Activated T-cell treated with anti-CD3 and anti-CD28 coated beads for 48 hours (primary cell): Measurements from ENCODE around the gene KRT25.
"Not testable (repeated sequence)": the region's sequence is repeated elsewhere in the genome, so short reads cannot be mapped to it uniquely, and the experiment has no call there.

ENCODE experiments used
- DNase-seq: peaks from one replicate; pipeline ENCODE4 v3.0.0-alpha.2; 2020; ENCODE audit warnings: low read depth

KRT25 gene

DNA sequence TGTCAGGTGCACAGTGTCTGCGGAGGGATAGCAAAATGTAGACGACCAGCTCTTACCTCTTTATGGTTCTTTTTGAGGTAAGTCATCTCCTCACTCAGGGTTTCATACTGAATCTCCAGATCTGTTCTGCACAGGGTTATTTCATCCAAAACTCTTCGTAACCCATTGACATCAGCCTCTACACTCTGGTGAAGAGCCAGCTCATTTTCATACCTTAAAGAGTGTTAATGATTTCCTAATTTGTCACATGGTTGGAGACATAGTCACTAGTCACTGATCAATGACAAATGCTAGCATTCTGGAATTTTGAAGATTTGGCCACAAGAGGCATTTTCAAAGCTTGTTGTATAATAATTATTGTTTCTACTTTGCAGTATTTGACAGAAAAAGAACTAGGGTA, 1.3 kb downstream of the KRT25 start:
- no peak for DNase-seq

DNA sequence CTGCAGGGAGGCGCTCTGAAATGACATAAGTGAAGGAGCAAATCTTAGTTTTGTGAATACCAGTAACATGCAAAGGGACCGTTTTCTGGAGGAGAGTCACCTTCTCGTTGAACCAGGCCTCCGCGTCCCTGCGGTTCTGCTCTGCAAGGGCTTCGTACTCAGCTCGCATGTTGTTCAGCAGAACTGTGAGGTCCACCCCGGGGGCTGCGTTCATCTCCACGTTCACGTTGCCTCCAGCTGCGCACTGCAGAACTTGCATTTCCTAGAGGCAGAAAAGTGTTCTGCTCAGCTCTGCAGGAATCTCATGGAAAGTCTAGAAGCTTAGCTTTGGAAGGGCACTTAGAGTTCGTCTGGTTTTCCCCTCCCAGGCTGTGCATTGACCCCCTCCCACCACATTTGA, 4.1 kb downstream of the KRT25 start:
- no peak for DNase-seq

DNA sequence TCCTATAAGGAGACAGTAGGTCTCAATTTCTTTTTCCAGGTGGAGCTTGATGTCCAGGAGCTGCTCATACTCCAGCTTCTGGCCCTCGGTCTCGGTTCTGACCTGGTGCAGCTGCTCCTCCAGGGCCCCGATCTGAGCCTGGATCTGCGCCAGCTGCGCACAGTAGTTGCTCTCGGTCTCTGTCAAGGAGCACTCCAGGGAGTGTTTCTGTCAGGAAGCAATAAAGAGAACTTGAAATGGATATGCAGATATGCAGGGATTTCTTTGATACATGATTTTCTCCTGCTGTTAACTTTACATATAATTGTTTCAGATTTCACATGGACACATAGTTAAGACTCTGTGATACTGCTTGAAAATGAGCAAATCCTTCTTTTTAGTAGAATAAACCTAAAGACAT, 4.7 kb downstream of the KRT25 start:
- DNase-seq, result no peak

DNA sequence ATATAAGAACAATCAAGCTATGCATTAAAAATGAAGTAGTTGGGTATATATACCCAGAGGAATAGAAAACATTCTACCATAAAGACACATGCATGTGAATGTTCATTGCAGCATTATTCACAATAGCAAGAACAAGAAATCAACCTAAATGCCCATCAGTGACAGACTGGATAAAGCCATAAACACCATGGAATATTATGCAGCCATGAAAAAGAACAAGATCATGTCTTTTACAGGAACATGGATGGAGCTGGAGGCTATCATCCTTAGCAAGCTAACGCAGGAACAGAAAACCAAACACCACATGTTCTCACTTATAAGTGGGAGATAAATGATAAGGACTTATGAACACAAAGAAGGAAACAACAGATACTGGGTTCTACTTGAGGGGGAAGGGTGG, 6.5 kb downstream of the KRT25 start:
- not testable (repeated sequence) for DNase-seq

DNA sequence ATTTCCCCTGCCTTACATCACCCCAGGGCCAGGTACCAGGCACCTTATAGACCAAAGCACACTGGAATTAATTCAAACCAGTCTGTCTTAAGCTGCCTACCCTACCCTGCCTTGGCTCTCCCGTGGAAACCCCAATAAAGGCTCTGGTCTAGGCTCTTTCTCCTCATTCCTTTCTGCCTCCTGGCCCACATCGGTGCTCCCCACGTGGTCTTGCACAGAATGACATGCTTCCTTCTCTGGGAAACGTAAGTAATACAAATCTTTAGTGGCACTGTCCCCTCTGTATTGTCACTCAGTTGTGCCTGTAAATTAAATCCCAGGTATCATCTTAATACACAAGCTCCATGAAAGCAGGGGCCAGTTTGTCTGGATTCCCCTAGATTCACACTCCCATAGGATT, 16.6 kb downstream of the KRT25 start:
- no peak for DNase-seq

DNA sequence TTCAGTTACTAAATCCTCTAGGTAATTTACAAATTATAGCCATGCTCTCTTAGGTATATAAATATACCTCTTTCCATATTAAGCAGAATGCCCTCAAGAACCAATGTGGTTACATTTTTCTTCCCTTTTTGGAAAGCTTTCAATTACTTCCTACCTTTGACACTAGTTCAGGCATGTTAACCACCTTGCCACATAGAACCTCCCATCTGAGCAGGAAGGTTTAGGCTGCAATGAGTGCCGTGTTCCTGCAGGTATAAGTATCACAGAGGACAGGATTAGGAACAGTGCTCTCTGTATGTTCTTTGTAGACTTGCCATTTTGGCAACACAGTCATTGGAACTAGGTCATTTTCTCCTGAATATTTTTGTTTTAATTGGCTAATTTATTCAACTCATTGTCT, 20.1 kb downstream of the KRT25 start:
- DNase-seq, result no peak

DNA sequence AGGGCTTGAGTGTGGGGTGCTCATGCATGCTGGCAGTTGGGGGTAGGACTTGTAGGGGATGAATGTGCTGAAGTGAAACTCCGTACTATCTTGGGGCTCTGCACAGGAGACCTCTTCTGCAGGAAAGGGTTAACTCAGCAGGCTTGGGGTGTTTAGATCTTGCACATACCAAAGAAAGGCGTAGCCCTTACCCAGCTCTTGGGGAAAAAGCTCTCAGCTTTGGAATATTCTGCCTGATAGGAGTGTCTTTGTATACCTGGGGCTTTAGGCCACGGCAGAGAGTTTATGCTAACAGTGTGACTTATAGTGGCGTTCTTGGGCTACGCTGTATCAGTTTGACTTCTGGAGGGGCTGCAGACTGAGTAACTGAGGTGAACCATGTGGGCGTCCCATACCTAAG, 21.1 kb downstream of the KRT25 start:
- no peak for DNase-seq

DNA sequence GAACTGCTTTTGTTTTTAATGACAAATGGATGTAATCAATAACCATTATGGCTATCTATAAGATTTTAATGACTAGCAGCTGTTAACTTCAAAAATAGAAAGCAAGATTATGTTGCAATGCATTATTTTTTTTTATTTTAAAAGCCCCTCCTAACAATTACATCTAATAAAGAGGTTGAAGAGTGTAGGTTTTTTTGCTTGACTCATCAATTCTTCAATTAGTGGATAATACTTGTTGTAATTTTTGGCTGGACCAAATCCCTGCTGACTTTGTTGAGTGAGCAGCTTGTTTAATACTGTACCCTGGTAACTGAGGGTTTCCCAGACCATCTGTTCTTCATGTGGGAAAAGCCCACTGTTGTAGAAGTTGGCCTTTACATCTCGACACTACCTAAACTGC, 24.2 kb downstream of the KRT25 start:
- no peak for DNase-seq

DNA sequence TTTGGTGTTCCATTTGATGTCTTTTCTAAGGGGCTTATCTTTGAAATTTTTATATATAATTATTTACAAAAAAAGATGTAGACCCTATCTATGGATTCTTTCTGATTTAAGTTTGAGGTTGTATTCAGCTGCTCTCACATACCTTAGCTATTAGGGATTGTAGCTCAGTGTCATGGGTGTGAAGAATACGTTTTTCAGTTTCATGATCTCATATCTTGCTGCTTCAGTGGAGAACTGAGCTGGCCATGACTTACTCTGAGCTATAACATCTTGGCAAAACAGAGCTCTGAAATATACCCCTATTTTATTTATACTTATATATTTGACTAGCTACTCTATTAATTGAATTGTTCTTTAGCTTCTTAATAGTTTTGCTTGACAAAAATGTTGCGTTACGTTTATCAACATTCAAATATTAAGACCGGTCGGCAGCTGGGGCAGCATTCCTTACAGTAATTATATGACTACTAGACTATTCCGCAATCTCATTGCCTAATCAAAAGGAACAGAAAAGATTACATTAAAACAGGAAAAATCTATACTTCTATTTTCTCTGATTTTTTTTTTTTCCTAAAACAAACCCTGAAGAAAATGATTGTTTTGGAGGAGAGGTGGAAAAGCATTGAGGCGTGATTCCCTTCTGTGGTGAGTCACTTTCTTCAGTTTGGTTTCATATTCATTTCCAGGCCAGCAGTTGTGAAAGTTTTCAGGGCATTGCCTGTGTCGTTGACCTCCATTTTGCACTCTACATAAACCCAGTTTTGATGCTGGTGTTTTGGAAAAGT, 27.5 kb downstream of the KRT25 start:
- DNase-seq, result no peak

DNA sequence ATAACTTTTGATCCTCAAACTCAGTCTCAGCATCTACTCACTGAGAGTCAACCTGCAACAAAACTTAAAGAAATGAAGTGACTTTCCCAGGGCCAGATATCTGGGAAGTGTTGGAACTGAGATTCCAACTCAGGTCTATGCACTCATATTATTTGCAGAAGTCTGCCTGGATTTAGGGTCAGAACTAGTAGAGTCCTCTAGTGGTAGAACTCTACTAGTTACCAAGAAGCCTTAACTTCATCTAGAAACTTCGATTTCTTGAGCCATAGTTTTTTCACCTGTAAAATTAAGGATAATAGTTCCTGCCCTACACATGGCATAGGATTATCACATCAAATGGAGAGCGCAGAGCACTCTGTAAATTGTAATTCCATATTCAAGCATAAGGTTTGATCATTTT, 28.2 kb downstream of the KRT25 start:
- DNase-seq, result no peak

DNA sequence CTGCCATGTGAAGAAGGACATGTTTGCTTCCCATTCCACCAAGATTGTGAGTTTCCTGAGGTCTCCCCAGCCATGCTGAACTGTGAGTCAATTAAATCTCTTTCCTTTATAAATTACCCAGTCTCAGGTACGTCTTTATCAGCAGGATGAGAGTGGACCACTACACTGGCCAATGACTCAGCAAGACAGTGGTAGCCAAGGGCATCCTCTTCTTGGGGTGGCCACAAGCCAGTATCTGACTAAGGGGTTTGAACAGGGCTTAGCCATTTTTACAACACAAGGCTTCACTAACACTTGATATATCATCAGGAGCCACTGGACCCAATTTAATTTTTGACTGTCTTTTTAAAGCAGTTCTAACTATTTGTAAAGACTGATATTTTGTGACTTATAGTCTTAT, 30.5 kb downstream of the KRT25 start:
- no peak for DNase-seq

DNA sequence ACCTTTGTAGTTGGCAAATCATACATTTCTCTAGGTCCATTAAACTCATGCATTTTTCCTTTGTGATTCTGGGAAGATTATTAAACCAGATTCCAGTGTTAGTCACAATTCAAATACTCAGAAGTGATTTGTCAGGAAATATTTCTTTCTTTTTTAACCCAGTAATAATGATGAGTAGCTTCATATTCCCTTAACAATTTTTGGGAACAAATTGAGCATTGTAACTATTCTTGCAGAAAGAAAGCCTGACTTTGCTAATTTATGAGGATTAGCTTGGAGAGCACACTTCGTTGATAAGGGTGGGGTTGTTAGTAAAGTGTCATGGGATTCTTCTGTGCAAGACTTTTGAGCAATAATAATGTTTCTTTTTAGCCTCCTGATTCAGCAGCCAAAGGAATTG, 32.9 kb downstream of the KRT25 start:
- DNase-seq, result no peak

DNA sequence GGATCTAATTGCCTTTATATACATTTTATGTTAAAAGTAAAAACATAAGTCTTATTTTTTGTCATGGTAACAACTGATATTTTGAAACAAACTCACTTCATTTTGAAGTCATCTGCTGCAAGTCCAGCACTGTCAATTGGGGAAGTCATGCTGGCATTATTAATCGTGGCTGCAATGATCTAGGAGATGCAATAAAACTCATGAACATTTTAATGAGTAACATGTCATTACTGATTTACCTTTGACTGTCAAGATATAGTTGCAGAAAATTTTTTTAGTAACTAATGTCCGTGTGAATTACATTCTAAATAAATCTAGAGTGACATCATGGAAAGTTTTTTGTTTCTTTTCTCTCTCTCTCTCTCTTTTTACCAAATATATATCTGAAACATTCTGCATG, 34.2 kb downstream of the KRT25 start:
- no peak for DNase-seq

DNA sequence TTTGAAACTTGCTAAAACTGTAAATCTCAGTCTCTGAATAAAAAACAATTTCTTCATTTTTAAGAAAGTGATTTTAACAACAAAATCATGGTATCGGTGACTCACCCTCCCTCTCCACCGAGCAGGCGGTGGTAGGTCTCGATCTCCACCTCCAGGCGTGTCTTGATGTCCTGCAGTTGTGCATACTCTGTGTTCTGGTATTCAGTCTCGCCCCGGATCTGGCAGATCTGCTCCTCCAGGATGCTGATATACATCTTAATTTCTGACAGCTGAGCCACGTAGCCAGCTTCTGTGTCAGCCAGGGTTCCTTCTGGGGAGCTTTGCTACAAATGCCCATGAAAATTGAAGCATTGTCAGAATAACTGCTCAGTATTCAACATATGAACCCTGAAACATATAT, 36.2 kb downstream of the KRT25 start:
- no peak for DNase-seq

DNA sequence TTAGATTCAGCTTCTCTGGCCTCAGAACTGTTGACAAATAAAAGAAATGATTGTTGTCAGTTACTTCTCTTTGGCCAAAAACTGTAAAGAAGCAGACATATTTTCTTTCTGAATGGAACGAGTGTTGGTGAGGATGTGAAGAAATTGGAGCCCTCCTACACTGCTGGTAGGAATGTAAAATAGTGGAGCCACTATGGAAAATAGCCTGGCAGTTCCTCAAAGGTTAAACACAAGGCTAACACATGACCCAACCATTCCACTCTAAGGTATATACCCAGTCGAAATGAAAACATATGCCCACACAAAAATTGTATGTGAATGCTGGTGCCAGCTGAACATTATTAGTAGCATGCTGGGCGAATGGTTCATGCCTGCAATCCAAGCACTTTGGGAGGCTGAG, 37.4 kb downstream of the KRT25 start:
- DNase-seq, result no peak

DNA sequence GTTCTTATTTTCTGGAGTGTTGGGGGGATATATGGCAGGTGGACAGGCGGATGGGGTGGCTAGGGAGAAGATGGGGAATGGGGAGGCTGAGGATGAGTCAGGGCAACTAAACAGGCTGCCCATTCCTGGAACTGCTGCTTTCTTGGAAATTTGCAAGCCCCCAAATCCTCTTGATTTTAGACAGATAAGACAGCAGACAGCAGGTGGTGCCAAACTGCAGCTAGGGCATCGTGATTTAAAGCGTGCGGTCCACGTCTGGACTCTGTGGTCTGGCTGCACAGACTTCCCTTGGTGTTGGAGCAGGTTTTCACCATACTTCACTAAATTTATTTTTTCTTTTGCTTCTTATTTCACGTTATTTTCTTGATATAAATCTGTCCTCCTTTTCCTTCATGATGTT, 40.7 kb downstream of the KRT25 start:
- DNase-seq, result no peak

DNA sequence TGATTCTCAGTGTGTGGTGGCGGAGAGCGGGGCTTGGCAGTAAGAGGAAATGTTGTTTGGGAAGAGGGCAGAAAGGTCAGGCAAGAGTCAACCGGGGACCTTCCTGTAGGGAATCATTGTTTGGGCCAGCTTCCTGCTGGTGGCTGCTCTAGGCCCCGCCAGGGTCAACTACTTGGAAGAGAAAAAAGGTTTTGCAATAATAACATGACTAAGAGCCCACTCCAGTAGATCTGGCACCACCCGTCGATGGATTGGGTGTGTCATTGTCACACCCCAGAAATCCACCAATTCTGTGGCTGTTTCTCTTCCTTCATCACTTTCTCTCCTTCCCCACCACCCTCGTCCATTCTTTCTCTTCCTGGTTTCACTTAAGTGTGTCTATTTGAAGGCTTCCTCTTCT, 47.4 kb downstream of the KRT25 start:
- no peak for DNase-seq

DNA sequence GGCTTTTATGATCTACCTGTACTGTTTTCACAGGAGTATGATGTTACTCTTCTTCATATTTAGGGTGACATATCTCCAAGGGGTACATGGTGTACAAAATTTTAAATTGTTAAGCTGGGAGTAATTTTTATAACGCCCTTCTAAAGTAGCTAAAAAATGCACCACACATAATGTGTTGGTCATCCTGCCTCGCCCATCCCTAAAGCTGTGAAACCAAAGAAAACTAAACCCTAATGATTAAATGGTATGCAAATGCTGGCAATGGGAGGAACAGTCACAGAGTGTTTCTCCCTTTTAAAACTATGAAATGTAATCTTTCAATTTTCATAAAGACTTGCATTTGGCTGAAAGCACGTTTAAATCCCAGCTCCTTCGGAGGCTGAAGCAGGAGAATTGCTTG, 49.5 kb downstream of the KRT25 start:
- no peak for DNase-seq

DNA sequence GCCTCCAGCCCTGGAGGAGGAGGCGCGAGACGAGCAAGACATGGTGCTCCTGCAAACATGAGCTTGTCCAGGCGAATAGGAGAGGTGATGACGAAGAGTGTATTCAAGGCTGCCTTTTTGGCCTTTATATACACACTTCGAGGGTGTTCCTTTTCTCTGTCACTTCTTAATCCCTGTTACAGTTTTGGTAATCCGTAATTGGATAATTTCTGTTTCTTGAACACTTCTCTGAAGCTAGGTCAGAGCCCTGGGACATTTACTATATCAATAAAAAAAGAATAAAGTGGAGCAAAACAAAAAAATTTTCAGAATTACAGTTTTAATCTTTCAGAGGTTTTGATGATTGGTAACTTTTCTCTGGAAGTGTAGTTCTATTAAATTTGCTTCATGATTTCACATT, 51.5 kb downstream of the KRT25 start, which contains the start of gene KRT24:
TSS of gene KRT24 (minus strand) at position 101 of the 400 bp plus-strand sequence. CDS start at position 42, 59 bp downstream.
- DNase-seq, result no peak

DNA sequence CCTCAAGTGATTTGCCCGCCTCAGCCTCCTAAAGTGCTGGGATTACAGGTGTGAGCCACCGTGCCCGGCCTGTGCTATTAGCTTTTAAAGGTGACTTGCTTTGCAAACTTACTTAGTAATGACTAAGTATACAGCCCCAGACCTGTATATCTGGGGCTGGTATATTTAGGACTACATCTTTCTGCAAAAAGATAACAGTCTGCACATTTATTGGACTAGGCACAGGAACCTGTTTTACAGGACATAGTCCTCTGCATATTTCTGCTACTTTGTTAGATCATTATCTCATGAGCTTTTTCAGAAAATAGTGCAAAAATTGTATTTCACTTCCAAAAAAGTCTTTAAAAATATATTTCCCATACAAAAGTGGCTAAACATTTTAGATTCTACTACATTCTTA, 52.9 kb downstream of the KRT25 start:
- no peak for DNase-seq

DNA sequence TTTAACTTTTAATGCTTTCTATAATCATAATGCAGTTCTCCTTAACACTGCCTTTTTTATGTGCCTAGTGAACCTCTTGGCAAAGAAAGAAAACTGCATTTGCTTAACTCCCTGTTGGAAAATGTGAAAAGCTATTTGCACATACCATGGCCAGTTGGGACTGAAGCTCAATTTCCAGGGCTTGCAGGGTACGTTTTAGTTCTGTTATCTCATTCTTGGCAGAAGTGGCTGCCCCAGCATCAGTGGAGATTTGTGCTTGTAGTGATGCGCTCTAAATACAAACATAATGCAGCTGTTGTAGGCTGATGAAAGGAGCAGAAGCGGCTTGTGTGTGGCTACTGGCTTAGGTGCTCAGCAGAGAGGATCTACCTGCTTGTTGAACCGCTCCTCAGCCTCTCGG, 55.3 kb downstream of the KRT25 start:
- no peak for DNase-seq

DNA sequence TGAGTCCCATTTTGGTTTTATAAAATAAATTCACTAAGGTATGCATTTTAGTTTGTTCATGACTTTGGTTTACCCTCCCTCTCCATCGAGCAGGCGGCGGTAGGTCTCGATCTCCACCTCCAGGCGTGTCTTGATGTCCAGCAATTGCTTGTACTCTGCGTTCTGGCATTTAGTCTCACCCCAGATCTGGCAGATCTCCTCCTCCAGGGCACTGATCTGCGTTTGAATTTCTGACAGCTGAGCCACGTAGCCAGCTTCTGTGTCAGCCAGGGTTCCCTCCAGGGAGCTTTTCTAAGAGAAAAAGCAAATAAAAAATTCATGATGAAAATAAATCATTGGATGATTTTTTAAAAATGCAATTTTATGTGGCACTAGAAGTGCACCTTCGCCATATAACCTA, 55.8 kb downstream of the KRT25 start:
- no peak for DNase-seq
